A673 (cell line): Measurements from ENCODE around the gene KRCC1. TPM values are rescaled to one million over a fixed set of nuclear protein-coding genes. Genes with fewer than 3 reads are reported as not detected.

Source experiments
- BruUV-seq: library from RNA; stranded (reverse); fragments of 400-500 nt; replicated peaks from 2 replicates; lab custom pipeline; 2021; lab: Mats Ljungman, UMichigan
- CTCF ChIA-PET: fragments of 300-600 bp; sonication (Branson Sonifier 250); formaldehyde crosslinking; loops from one replicate; lab custom pipeline; 2022; ENCODE audit warnings: antibody characterized with exemption; lab: Charles Lee
- POLR2A ChIA-PET: fragments of 300-600 bp; sonication (Branson Sonifier 250); formaldehyde crosslinking; loops from one replicate; lab custom pipeline; 2022; ENCODE audit warnings: antibody characterized with exemption; ENCODE audit not compliant: low non-redundant PET; lab: Charles Lee
- DNase-seq: peaks from one replicate; pipeline ENCODE4 v3.0.0-alpha.2; 2015; ENCODE audit warnings: low spot score
- H3K27ac ChIP-seq: fragments of 200-600 bp; sonication (generic); 2 replicates; pipeline ENCODE4 v1.5.1; 2016; ENCODE audit warnings: mixed run types, low read depth, mild to moderate bottlenecking, mixed read lengths, antibody characterized with exemption, low read length; ENCODE audit not compliant: poor library complexity, severe bottlenecking
- H3K27me3 ChIP-seq: fragments of 200-600 bp; sonication (generic); replicated peaks from 2 replicates; pipeline ENCODE4 v1.6.1; 2017; ENCODE audit warnings: mixed run types, low read depth, mild to moderate bottlenecking, mixed read lengths, antibody characterized with exemption, low read length; ENCODE audit not compliant: insufficient read depth, poor library complexity
- H3K36me3 ChIP-seq: fragments of 200-600 bp; sonication (generic); 2 replicates; pipeline ENCODE4 v1.6.1; 2016; ENCODE audit warnings: mixed run types, mild to moderate bottlenecking, mixed read lengths, antibody characterized with exemption, low read length; ENCODE audit not compliant: insufficient read depth, poor library complexity, severe bottlenecking
- H3K4me1 ChIP-seq: fragments of 200-600 bp; sonication (generic); 2 replicates; pipeline ENCODE4 v1.6.1; 2017; ENCODE audit warnings: mixed run types, mild to moderate bottlenecking, mixed read lengths, antibody characterized with exemption, low read length; ENCODE audit not compliant: insufficient read depth, poor library complexity, severe bottlenecking
- H3K4me3 ChIP-seq: fragments of 200-600 bp; sonication (generic); 2 replicates; pipeline ENCODE4 v1.5.1; 2016; ENCODE audit warnings: low read depth, mixed run types, mild to moderate bottlenecking, mixed read lengths, low read length; ENCODE audit not compliant: poor library complexity, severe bottlenecking
- H3K9me3 ChIP-seq: fragments of 200-600 bp; sonication (generic); 2 replicates; pipeline ENCODE4 v1.6.1; 2016; ENCODE audit warnings: mixed run types, low read depth, mild to moderate bottlenecking, mixed read lengths, antibody characterized with exemption, low read length; ENCODE audit not compliant: poor library complexity, severe bottlenecking
- CTCF ChIP-seq: fragments of 300-800, 200-600 bp; sonication (generic); conservative IDR thresholded peaks from 2 replicates; pipeline ENCODE4 v1.5.1; 2017; ENCODE audit warnings: low read depth, mild to moderate bottlenecking, antibody characterized with exemption, low read length, moderate library complexity, mixed read lengths
- EZH2 ChIP-seq: fragments of 200-600 bp; sonication (generic); IDR thresholded peaks from 2 replicates; pipeline ENCODE4 v1.6.1; 2017; ENCODE audit warnings: borderline replicate concordance, low read depth, mild to moderate bottlenecking, mixed read lengths, antibody characterized with exemption, low read length; ENCODE audit not compliant: poor library complexity, severe bottlenecking
- intact Hi-C: fragments of 100-400 bp; cut with micrococcal nuclease; formaldehyde crosslinking; loops from one replicate; pipeline ENCODE4 v1.10.0; 2022; ENCODE audit not compliant: unreplicated experiment
- total RNA-seq: library from RNA; stranded (reverse); gene quantifications from 2 replicates; pipeline ENCODE4 v1.2.3, GENCODE V29; 2021

KRCC1 gene
- total RNA-seq, 1 experiment from 2014 or later, result 8.5 TPM

GRCh38 chr2:88087763-88088162 lies 32.2 kb upstream of the KRCC1 start:
- Histone ChIP-seq H3K4me3 (no peak overlapping the region), H3K9me3 (no peaks in the 10 kb centered on the region), H3K4me1 (no peaks in the 10 kb centered on the region), H3K36me3 (no peaks in the 10 kb centered on the region), H3K27ac (no peak overlapping the region), H3K27me3 (no peaks in the 10 kb centered on the region)
- CTCF ChIA-PET, result no interaction called here
- DNase-seq, result no peak
- BruUV-seq, result no TSS peak
- POLR2A ChIA-PET, result no interaction called here
- intact Hi-C loops, result no loop called here
- TF ChIP-seq EZH2 (no peak), CTCF (no peak)

GRCh38 chr2:88087073-88087472 lies 31.5 kb upstream of the KRCC1 start:
- H3K9me3 ChIP-seq, result no peaks in the 10 kb centered on the region
- no peaks in the 10 kb centered on the region for H3K27me3 ChIP-seq
- no peak overlapping the region for H3K4me3 ChIP-seq
- POLR2A ChIA-PET, result no interaction called here
- no peak for DNase-seq
- TF ChIP-seq EZH2 (no peak), CTCF (no peak)
- CTCF ChIA-PET, result no interaction called here
- no peaks in the 10 kb centered on the region for H3K4me1 ChIP-seq
- H3K36me3 ChIP-seq, result no peaks in the 10 kb centered on the region
- H3K27ac ChIP-seq, result no peak overlapping the region
- intact Hi-C loops, result no loop called here
- no TSS peak for BruUV-seq

GRCh38 chr2:88086401-88086800 lies 30.8 kb upstream of the KRCC1 start:
- Histone ChIP-seq H3K4me3 (no peak overlapping the region), H3K27ac (no peak overlapping the region), H3K4me1 (no peaks in the 10 kb centered on the region), H3K36me3 (no peaks in the 10 kb centered on the region), H3K27me3 (no peaks in the 10 kb centered on the region), H3K9me3 (no peaks in the 10 kb centered on the region)
- no peak for DNase-seq
- CTCF ChIA-PET, result no interaction called here
- POLR2A ChIA-PET, result no interaction called here
- intact Hi-C loops, result no loop called here
- BruUV-seq, result no TSS peak
- TF ChIP-seq CTCF (no peak), EZH2 (no peak)
